ENCODE measurements around the gene PIGN.

GRCh38 chr18:62060820-62061219 is 126.0 kb downstream of the PIGN start:
- no peak for TF ChIP-seq EZH2 (IDR thresholded peaks at IDR 0.05; ENCODE audit: borderline replicate concordance, low read length)
- no peak for TF ChIP-seq CTCF (conservative IDR thresholded peaks at IDR 0.05 in 1 of 2, IDR thresholded peaks at IDR 0.05 in 1 of 2; ENCODE audit: extremely low read depth in 1 of 2, insufficient read depth in 1 of 2, low read depth in 1 of 2, low read length in 2 of 2)

Data from mammary epithelial cell (primary cell).